ENCODE results near the gene HINFP. TPM values are rescaled to one million over a fixed set of nuclear protein-coding genes. Genes with fewer than 3 reads are reported as not detected.

Gene HINFP
- total and polyA plus RNA-seq, 2 of the 8 experiments (the other 6 are each of a cell fraction or from before 2014, with no cell fraction given) = 35.0 to 37.3 TPM

DNA sequence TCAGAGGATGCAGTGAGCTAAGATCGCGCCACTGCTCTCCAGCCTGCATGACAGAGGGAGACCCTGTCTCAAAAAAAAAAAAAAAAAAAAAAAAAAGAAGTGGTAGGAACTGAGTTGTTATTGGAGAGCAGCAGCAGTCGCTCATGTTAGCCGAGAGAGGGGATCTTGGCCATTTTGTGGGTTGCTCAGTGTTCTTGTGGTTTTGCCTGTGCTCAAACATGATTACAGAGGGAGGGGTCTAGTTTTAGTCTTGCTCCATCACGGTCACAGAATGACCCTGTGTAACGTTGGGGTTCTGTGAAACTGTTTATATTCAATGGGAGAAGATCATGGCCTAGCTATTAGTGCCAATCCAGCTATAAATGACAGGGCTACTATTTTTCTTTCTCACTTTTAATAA is 21.7 kb upstream of the HINFP start (continued):
- TF ChIP-seq RAD21 (IDR thresholded peaks at IDR 0.05 in 1 of 2, conservative IDR thresholded peaks at IDR 0.05 in 1 of 2; ENCODE audit: low read depth in 2 of 2, low read length in 2 of 2) = no peak

All from H1 (cell line).